ENCODE measurements around the gene RBMS1.

DNA sequence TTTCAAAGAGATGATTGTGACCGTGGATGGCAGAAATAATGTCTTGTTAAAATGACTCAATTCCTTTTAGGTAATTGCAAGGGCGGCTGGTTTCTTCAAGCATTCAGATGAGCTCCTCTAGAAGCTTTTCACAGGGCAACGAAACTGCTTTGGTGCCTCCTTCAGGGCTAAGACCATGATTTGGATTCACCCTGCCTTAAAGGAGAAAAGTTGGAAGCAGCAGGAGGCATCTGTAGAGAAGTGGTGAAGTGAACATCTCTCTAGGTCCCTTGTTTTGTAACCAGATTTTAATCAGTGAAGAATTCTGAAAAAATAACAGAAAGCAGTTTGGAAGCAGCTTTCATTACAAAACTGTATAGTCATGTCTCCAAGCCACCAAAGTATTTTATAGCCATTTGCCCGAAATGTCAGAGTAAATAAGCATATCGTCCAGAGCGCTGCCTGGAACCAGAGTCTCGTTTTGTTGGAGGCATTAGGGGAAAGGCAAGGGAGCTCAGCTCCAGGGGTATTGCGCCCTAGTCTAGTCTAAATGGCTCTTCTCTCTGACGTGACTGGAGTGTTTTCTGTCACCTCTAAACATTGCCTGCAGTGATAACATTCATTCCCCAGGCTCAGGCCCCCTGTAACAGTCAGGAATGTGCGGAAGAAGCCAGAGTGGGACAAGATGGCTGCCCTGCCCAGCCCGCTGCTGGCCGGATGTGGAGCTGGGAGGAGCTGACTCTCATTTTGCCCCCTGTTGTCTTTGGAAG is 235.7 kb downstream of the RBMS1 start:
- TF ChIP-seq CTCF (IDR thresholded peaks at IDR 0.05; ENCODE audit: low read depth, low read length, poor library complexity, severe bottlenecking) (no peak), EZH2phosphoT487 (IDR thresholded peaks at IDR 0.05; ENCODE audit: borderline replicate concordance, low read length) (no peak)

Data from DOHH2 (cell line).